Activated CD4-positive, alpha-beta T cell treated with anti-CD3 and anti-CD28 coated beads, Interleukin-2, Interleukin-4, amounts not matched to agents 100 ng/mL and 50 ng/mL, durations not matched to agents 16 hours and 8 hours (primary cell): ENCODE measurements around the gene CDC42BPB.
A peak's percentile ranks its signal among the peaks of the same experiment; 100 is the strongest.
"Not testable (repeated sequence)": the region's sequence is repeated elsewhere in the genome, so short reads cannot be mapped to it uniquely, and the experiment has no call there.

Experiments used
- DNase-seq: peaks from one replicate; pipeline ENCODE4 v3.0.0-alpha.2; 2020; ENCODE audit warnings: low spot score

CDC42BPB gene

GRCh38 chr14:102928412-102929240, 128.7 kb downstream of the CDC42BPB start:
- peak; percentile 24 for DNase-seq

- no peak for DNase-seq
Measured at GRCh38 chr14:102927878-102928411, 129.4 kb downstream of the CDC42BPB start.

GRCh38 chr14:102927346-102927877, 129.9 kb downstream of the CDC42BPB start:
- no peak for DNase-seq

- not testable (repeated sequence) for DNase-seq
Measured at GRCh38 chr14:102926840-102927239, 130.5 kb downstream of the CDC42BPB start.

- no peak for DNase-seq
Measured at GRCh38 chr14:102926104-102926503, 131.2 kb downstream of the CDC42BPB start.

- DNase-seq = no peak
Measured at GRCh38 chr14:102925646-102926045, 131.7 kb downstream of the CDC42BPB start.

- DNase-seq = no peak
Measured at GRCh38 chr14:102924632-102925588, 132.4 kb downstream of the CDC42BPB start.

- DNase-seq = no peak
Measured at GRCh38 chr14:102923925-102924486, 133.3 kb downstream of the CDC42BPB start.

- DNase-seq = no peak
Measured at GRCh38 chr14:102923201-102923924, 134.0 kb downstream of the CDC42BPB start.

- no peak for DNase-seq
Measured at GRCh38 chr14:102922490-102923200, 134.7 kb downstream of the CDC42BPB start, which contains the start of gene AMN. TSS of gene AMN (plus strand) at chr14:102922663. CDS start at chr14:102922689, 26 bp downstream.

- no peak for DNase-seq
Measured at GRCh38 chr14:102920998-102921304, 136.4 kb downstream of the CDC42BPB start.

- no peak for DNase-seq
Measured at GRCh38 chr14:102920273-102920997, 136.9 kb downstream of the CDC42BPB start.

GRCh38 chr14:102918438-102918837, 138.9 kb downstream of the CDC42BPB start:
- no peak for DNase-seq

GRCh38 chr14:102917469-102918211, 139.7 kb downstream of the CDC42BPB start:
- peak; percentile 36 for DNase-seq

GRCh38 chr14:102917056-102917385, 140.3 kb downstream of the CDC42BPB start:
- DNase-seq = no peak

- DNase-seq = no peak
Measured at GRCh38 chr14:102916347-102917055, 140.8 kb downstream of the CDC42BPB start.

- no peak for DNase-seq
Measured at GRCh38 chr14:102915292-102916110, 141.8 kb downstream of the CDC42BPB start.
